Right kidney (tissue), 9 donors: ENCODE results near the gene GPR108.
"Not testable (repeated sequence)": the region's sequence is repeated elsewhere in the genome, so short reads cannot be mapped to it uniquely, and the experiment has no call there.

Experiments used
- DNase-seq: peaks from one replicate; pipeline ENCODE4 v3.0.0-alpha.2; 2016
- long read RNA-seq, 8 donors: transcript quantifications; one replicate each; lab custom pipeline, GENCODE V29; 2026

GPR108 gene
- long read RNA-seq, donor 1, transcript GPR108-201 (18 exons, 2,057 nt): major isoform, 5 of 18 reads
- long read RNA-seq, donor 1, partial matches to known transcripts: 8 of 18 reads
- long read RNA-seq, donor 1, other reads (novel, unspliced or antisense): 0 of 18 reads
- long read RNA-seq, donor 2, partial matches to known transcripts: 6 of 13 reads
- long read RNA-seq, donor 2, other reads (novel, unspliced or antisense): 0 of 13 reads
- long read RNA-seq, donor 3, transcript GPR108-201 (18 exons, 2,057 nt): major isoform, 5 of 8 reads
- long read RNA-seq, donor 3, partial matches to known transcripts: 0 of 8 reads
- long read RNA-seq, donor 3, other reads (novel, unspliced or antisense): 0 of 8 reads
- long read RNA-seq, donor 4, partial matches to known transcripts: 11 of 17 reads
- long read RNA-seq, donor 4, other reads (novel, unspliced or antisense): 0 of 17 reads
- long read RNA-seq, donor 5, transcript GPR108-201 (18 exons, 2,057 nt): major isoform, 8 of 19 reads
- long read RNA-seq, donor 5, transcript GPR108-202 (18 exons, 2,009 nt): major isoform, 8 of 19 reads
- long read RNA-seq, donor 5, partial matches to known transcripts: 0 of 19 reads
- long read RNA-seq, donor 5, other reads (novel, unspliced or antisense): 0 of 19 reads
- long read RNA-seq, donor 6, transcript GPR108-201 (18 exons, 2,057 nt): major isoform, 9 of 37 reads
- long read RNA-seq, donor 6, partial matches to known transcripts: 23 of 37 reads
- long read RNA-seq, donor 6, other reads (novel, unspliced or antisense): 0 of 37 reads
- long read RNA-seq, donor 7: 0 reads
- long read RNA-seq, donor 8, transcript GPR108-201 (18 exons, 2,057 nt): major isoform, 9 of 27 reads
- long read RNA-seq, donor 8, partial matches to known transcripts: 13 of 27 reads
- long read RNA-seq, donor 8, other reads (novel, unspliced or antisense): 0 of 27 reads

- peak; percentile 98 for DNase-seq
Measured at GRCh38 chr19:6737284-6737872, at the start of gene GPR108. GPR108 (minus strand) TSS chr19:6737580; CDS start chr19:6737576, 4 bp downstream.

GRCh38 chr19:6779206-6779605 lies 41.8 kb upstream of the GPR108 start:
- DNase-seq: no peak

GRCh38 chr19:6778386-6778785 lies 41.0 kb upstream of the GPR108 start:
- no peak for DNase-seq

GRCh38 chr19:6777434-6777833 lies 40.1 kb upstream of the GPR108 start:
- no peak for DNase-seq

- DNase-seq: no peak
Measured at GRCh38 chr19:6776999-6777398, 39.6 kb upstream of the GPR108 start.

GRCh38 chr19:6776045-6776444 lies 38.7 kb upstream of the GPR108 start:
- not testable (repeated sequence) for DNase-seq

GRCh38 chr19:6774821-6775707 lies 37.7 kb upstream of the GPR108 start:
- no peak for DNase-seq

- DNase-seq: no peak
Measured at GRCh38 chr19:6773323-6773931, 36.0 kb upstream of the GPR108 start.

GRCh38 chr19:6772866-6773322 lies 35.5 kb upstream of the GPR108 start:
- DNase-seq: no peak

GRCh38 chr19:6772028-6772865 lies 34.9 kb upstream of the GPR108 start, which contains the start of gene VAV1:
VAV1 (plus strand) TSS chr19:6772708; CDS start chr19:6772808, 100 bp downstream.
- no peak for DNase-seq

GRCh38 chr19:6771648-6772027 lies 34.3 kb upstream of the GPR108 start:
- not testable (repeated sequence) for DNase-seq

GRCh38 chr19:6769006-6769619 lies 31.7 kb upstream of the GPR108 start:
- DNase-seq: no peak

GRCh38 chr19:6768236-6768785 lies 30.9 kb upstream of the GPR108 start:
- DNase-seq: no peak

- peak; percentile 64 for DNase-seq
Measured at GRCh38 chr19:6767357-6768235, 30.2 kb upstream of the GPR108 start, which contains the start of gene SH2D3A. SH2D3A (minus strand) TSS chr19:6767435; CDS start chr19:6763748, 3,687 bp downstream.

GRCh38 chr19:6767081-6767356 lies 29.6 kb upstream of the GPR108 start:
- DNase-seq: no peak

GRCh38 chr19:6766357-6767080 lies 29.1 kb upstream of the GPR108 start:
- DNase-seq: no peak

- DNase-seq: peak; percentile 39
Measured at GRCh38 chr19:6765738-6766356, 28.5 kb upstream of the GPR108 start.
